Measurements from ENCODE around the gene MEF2C. TPM values are rescaled to one million over a fixed set of nuclear protein-coding genes. Genes with fewer than 3 reads are reported as not detected.

The MEF2C gene
- total and polyA plus RNA-seq, 11 donors, result 15.5 to 98.5 (median 56.2) TPM

DNA sequence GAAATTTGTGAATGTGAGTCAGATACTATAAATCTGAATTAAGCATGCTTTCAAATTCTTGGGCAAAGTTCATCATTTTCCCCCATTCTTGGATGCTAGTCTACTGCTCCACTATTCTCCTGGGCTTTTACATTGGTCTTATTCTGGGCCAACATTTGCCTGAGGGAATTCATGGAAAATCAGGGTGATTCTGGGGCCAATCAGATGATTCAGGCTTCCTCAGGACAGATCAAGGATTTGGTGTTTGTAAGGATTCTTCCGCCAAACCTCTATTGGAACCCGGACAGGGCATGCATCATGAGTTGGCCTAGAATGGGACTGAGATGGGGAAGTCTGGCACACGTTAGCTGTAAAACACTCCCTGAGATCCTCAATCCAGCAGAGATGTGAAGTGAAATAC lies 113.8 kb downstream of the MEF2C start:
- Histone ChIP-seq H3K4me1 (peaks cover 0 to 29% (median 9%) of the 10 kb centered on the region in 12 donors), H3K27ac (no peak overlapping the region), H3K9me3 (no peaks in the 10 kb centered on the region), H3K36me3 (peaks cover 0 to 39% (median 23%) of the 10 kb centered on the region in 9 donors), H3K27me3 (no peaks in the 10 kb centered on the region), H3K4me3 (no peak overlapping the region)
- DNase-seq (peak in 1 of 5 donors; percentile 13), ATAC-seq (peak in 3 of 4 donors; percentile 39 to 53 (median 51))
- TF ChIP-seq, protein P1, sequence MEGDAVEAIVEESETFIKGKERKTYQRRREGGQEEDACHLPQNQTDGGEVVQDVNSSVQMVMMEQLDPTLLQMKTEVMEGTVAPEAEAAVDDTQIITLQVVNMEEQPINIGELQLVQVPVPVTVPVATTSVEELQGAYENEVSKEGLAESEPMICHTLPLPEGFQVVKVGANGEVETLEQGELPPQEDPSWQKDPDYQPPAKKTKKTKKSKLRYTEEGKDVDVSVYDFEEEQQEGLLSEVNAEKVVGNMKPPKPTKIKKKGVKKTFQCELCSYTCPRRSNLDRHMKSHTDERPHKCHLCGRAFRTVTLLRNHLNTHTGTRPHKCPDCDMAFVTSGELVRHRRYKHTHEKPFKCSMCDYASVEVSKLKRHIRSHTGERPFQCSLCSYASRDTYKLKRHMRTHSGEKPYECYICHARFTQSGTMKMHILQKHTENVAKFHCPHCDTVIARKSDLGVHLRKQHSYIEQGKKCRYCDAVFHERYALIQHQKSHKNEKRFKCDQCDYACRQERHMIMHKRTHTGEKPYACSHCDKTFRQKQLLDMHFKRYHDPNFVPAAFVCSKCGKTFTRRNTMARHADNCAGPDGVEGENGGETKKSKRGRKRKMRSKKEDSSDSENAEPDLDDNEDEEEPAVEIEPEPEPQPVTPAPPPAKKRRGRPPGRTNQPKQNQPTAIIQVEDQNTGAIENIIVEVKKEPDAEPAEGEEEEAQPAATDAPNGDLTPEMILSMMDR (IDR thresholded peaks at IDR 0.05), result no peak
- no peak for TF ChIP-seq POLR2A (IDR thresholded peaks at IDR 0.05)
- intact Hi-C loops (cut with DNase I), result no loop called here
- WGBS, 4 donors, result 40 to 74% (median 54%) methylated on average over 3 of the region's 3 CpGs

DNA sequence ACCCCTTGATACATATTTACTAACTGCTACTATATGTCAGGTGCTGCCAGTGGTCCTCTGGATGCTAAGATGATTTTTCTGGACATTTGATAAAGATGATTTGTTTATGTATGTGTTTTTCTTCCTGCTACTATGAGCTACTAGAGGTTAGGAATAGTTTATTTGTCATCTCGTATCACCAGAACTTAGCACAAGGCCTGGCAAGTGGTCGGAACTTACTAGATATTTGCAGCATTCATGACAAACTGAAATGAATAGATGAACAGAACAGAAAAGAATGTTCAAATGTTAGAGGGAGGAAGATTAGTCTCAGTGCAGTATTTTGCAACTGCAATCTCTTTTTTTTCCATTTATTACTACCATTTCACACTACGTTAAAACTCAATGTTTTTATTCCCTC lies 114.6 kb downstream of the MEF2C start:
- Histone ChIP-seq H3K27ac (no peak overlapping the region), H3K27me3 (no peaks in the 10 kb centered on the region), H3K4me1 (peaks cover 0 to 29% (median 7%) of the 10 kb centered on the region in 12 donors), H3K4me3 (no peak overlapping the region), H3K36me3 (peaks cover 0 to 44% (median 18%) of the 10 kb centered on the region in 9 donors), H3K9me3 (no peaks in the 10 kb centered on the region)
- intact Hi-C loops (cut with DNase I), result no loop called here
- TF ChIP-seq POLR2A (IDR thresholded peaks at IDR 0.05), result no peak
- TF ChIP-seq, protein P1 (IDR thresholded peaks at IDR 0.05), result no peak
- DNase-seq, result no peak
- WGBS, 4 donors, result 68 to 89% (median 82%) methylated on average over 3 of the region's 3 CpGs
- peak in 2 of 4 donors; percentile 36 to 55 for ATAC-seq

DNA sequence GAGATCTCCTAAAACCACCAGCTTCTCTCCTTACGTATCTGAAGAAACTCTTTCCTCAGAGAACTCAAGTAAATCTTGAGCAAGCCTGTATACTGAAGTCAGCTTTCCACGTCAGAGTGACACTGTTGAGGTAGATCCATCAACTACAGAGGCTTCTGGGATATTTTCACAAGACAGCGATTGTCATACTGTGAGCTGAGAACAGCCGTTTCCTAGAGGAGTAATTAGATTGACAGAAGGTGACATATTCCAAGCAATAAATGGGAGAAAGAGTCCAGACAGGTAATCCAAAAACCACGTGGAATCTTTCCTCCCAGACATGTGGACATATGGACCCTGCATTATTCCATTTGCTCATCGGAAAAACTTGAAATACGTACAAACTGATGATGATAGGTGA lies 117.2 kb downstream of the MEF2C start:
- DNase-seq (no peak), ATAC-seq (no peak)
- Histone ChIP-seq H3K4me3 (no peak overlapping the region), H3K9me3 (no peaks in the 10 kb centered on the region), H3K4me1 (peaks cover 0 to 40% (median 16%) of the 10 kb centered on the region in 12 donors), H3K27ac (no peak overlapping the region), H3K36me3 (peaks cover 0 to 26% (median 6%) of the 10 kb centered on the region in 9 donors), H3K27me3 (no peaks in the 10 kb centered on the region)
- WGBS, 4 donors, result 87 to 91% (median 89%) methylated on average over 7 of the region's 7 CpGs
- TF ChIP-seq, protein P1 (IDR thresholded peaks at IDR 0.05), result no peak
- no peak for TF ChIP-seq POLR2A (IDR thresholded peaks at IDR 0.05)
- intact Hi-C loops (cut with DNase I), result no loop called here

DNA sequence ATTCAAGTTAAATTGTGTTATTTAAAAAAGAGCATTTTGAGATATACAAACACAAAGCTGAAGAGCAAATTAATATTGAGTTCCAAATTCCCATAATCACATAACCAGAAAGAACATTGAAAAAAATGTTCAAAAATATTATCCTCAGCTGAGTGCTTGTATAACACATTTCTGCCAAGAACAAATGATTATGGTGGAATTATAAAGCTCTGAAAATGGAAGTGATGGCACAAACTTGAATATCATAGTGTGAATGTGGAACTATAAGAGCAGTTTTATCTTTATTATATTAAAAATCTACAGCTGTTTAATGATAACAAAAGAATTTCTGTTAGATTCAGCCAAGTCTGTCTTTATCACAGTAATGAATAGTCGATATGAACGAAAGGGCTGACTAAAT lies 117.8 kb downstream of the MEF2C start:
- Histone ChIP-seq H3K27ac (no peak overlapping the region), H3K4me3 (no peak overlapping the region), H3K27me3 (no peaks in the 10 kb centered on the region), H3K4me1 (peaks cover 0 to 40% (median 16%) of the 10 kb centered on the region in 12 donors), H3K9me3 (no peaks in the 10 kb centered on the region), H3K36me3 (peaks cover 0 to 30% (median 13%) of the 10 kb centered on the region in 9 donors)
- TF ChIP-seq POLR2A (IDR thresholded peaks at IDR 0.05), result no peak
- TF ChIP-seq, protein P1 (IDR thresholded peaks at IDR 0.05), result no peak
- ATAC-seq (no peak), DNase-seq (no peak)
- intact Hi-C loops (cut with DNase I), result no loop called here
- 45 to 76% (median 60%) methylated on average over 2 of the region's 2 CpGs for WGBS, 4 donors
